GM18867 (cell line): Measurements from ENCODE around the gene OR8B2.
"Not testable (repeated sequence)": the region's sequence is repeated elsewhere in the genome, so short reads cannot be mapped to it uniquely, and the experiment has no call there.

Source experiments
- ATAC-seq: cut with Tn5 transposase; IDR thresholded peaks from one replicate; pipeline ENCODE4 v1.9.1; 2021; ENCODE audit warnings: mild to moderate bottlenecking, moderate library complexity; ENCODE audit not compliant: unreplicated experiment

The OR8B2 gene, protein sequence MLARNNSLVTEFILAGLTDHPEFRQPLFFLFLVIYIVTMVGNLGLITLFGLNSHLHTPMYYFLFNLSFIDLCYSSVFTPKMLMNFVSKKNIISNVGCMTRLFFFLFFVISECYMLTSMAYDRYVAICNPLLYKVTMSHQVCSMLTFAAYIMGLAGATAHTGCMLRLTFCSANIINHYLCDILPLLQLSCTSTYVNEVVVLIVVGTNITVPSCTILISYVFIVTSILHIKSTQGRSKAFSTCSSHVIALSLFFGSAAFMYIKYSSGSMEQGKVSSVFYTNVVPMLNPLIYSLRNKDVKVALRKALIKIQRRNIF

DNA sequence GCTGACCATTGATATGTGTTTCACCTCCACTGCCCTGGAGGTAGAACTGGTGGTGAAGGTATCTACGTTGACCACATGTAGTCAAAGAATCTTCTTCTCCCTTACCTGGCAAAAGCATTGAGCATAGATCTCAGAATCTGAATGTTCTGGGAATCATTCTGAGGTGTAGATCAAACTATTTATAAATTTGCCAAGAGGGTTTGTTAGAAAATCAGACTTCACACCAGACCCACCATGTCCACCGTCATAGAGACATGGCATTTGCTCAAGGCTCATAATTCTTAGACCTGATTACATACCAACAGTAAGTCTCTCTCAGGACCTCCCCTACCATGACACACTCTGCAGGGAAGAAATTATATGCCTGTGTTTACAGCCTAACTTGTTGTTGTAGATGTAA lies at the start of gene OR8B2:
Gene OR8B2, minus strand, starts transcription at position 101 of the 400 bp plus-strand sequence. CDS start 1,156 bp downstream, outside the sequence.
- ATAC-seq = no peak

DNA sequence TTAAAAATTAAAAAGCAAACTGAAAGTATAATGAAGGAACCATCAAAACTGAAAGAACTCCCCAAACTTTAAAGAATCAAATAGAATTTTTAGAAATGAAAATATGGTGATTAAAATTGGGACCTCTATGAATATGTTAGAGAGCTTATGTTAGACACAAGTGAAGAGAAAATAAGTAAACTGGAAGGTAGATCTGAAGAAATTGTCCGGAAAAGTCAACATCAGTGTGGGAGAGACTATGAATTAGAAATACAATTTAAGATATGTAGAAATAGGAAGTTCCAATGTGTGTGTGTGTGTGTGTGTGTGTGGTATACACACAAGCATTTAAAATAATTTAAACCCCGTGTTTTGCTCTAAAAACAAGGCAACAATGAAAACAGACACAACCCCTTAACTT lies 45.3 kb upstream of the OR8B2 start:
- ATAC-seq = no peak

DNA sequence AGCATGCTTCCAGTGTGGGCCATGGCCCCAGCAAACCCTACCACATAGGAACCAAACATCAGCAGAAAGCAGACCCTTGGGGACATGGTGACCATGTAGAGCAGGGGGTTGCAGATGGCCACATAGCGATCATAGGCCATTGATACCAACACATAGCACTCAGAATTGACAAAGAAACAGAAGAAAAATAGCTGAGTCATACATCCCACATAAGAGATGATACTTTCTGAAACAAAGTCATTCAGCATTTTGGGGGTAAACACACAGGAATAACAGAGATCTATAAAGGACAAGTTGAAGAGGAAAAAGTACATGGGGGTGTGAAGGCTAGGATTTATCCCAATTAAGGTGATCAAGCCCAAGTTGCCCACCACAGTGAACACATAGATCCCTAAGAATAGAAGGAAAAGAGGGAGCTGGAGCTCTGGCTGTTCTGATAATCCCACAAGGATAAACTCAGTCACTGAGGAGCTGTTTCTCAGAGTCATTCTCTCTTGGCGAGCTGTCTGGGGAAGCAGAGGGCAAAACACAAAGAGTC lies 40.2 kb upstream of the OR8B2 start, which contains the start of gene OR8B4:
Gene OR8B4, minus strand, starts transcription at position 488 of the 538 bp plus-strand sequence. Its CDS starts 0 bp downstream, at position 488.
- no peak for ATAC-seq

- no peak for ATAC-seq
Observed at GRCh38 chr11:124421043-124421442, 36.7 kb upstream of the OR8B2 start.

DNA sequence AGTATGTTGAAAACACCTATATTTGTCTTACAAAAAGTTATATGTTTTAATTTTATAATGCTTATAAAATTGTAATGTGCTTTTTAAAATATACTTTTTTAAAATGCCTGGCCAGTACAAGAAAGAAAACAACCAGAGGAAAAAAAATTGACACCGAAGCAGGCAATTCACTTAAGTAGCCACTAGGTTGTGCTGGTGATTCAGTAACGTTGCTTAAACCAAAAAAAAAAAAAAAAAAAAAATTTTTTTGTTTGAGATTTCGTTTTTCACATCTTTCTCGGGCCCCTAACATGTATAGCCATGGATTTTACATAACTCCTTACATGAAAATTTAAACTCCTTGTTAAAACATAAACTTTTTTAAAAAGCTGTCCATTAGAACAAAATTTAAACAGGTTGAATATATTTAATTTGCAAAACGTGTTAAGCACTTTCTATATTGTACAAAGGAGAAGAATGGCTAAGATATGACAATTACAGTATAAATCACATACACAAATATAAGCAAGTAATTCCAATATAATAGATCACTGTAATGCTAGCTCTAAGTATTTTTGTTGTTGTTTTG lies 31.1 kb upstream of the OR8B2 start:
- peak; percentile 65 for ATAC-seq

DNA sequence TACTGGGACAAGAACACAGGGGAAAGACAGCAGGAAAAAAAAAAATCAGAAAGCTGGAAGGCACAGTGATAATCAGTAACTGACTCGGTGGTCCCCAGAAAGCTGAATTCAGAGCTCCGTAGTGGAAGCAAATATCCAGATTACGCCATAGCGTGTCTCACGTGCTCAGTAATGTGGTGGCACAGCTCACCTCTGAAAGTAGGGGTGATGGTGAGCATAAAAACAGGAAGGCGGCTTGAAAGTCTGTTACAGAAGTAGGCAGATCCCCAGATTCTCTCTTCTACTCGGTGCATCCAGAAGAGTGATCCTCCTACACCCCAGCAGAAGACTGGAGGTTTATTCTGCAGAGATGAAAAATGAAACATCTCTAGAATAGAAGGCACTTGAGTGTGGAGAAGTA lies 25.6 kb upstream of the OR8B2 start:
- ATAC-seq = no peak

- ATAC-seq = no peak
Observed at GRCh38 chr11:124405581-124405980, 21.3 kb upstream of the OR8B2 start.

DNA sequence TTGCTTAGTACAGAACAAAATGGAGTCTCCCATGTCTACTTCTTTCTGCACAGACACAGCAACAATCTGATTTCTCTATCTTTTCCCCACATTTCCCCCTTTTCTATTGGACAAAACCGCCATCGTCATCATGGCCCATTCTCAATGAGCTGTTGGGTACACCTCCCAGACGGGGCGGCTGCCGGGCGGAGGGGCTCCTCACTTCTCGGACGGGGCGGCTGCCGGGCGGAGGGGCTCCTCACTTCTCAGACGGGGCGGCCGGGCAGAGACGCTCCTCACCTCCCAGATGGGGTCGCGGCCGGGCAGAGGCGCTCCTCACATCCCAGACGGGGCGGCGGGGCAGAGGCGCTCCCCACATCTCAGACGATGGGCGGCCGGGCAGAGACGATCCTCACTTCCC lies 18.9 kb upstream of the OR8B2 start:
- not testable (repeated sequence) for ATAC-seq

GRCh38 chr11:124402326-124402922 lies 18.1 kb upstream of the OR8B2 start:
- peak; percentile 95 for ATAC-seq

DNA sequence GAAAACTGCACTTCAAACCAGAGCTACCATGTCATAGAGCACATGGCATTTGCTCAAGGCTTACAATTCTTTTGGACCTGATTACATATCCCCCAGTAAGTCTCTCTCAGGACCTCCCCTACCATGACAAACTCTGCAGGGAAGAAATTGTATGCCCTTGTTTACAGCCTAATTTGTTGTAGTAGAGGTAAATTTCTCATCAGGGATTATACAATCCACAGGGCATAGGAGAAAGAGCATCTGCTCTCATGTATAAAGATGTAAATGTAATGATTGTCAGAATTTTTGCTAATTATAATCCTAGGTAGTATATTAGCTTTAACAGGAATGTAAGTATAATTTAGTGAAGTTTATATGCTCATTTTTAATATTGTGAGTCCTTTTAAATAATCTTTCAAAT lies 14.6 kb upstream of the OR8B2 start, which contains the start of gene OR8B3:
Gene OR8B3, minus strand, starts transcription at position 101 of the 400 bp plus-strand sequence. CDS start 1,673 bp downstream, outside the sequence.
- ATAC-seq = no peak

DNA sequence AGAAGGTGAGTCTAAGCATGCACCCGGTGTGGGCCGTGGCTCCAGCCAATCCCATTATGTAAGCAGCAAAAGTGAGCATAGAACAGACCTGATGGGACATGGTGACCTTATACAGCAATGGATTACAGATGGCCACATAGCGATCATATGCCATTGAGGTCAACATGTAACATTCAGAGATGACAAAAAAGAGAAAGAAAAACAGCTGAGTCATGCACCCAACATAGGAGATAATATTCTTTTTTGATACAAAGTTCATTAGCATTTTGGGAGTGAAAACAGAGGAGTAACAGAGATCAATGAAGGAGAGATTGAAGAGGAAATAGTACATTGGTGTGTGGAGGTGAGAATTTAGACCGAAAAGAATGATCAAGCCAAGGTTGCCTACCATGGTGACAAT lies 12.5 kb upstream of the OR8B2 start:
- not testable (repeated sequence) for ATAC-seq

GRCh38 chr11:124394408-124394807 lies 10.1 kb upstream of the OR8B2 start:
- ATAC-seq = no peak

GRCh38 chr11:124382857-124383256 lies 1.4 kb downstream of the OR8B2 start:
- not testable (repeated sequence) for ATAC-seq

DNA sequence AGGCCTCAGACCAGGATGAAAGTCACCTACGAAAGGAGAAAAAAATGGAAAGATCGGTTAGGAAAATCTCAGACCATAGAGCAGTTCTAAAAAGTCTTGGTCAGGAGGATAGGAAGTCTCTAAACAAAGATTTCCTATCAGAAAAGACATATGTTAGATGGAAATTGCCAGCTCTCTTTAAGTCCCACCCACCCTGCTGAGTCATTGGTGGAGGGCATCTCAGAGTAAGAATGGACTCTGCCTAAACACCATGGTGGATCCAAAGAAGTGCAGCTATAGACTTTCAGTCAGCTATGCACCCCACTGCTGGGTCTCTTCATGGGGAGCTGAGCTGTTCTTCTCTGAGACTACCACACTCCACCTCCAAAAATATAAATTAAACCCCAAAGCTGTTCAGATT lies 3.7 kb downstream of the OR8B2 start:
- no peak for ATAC-seq

DNA sequence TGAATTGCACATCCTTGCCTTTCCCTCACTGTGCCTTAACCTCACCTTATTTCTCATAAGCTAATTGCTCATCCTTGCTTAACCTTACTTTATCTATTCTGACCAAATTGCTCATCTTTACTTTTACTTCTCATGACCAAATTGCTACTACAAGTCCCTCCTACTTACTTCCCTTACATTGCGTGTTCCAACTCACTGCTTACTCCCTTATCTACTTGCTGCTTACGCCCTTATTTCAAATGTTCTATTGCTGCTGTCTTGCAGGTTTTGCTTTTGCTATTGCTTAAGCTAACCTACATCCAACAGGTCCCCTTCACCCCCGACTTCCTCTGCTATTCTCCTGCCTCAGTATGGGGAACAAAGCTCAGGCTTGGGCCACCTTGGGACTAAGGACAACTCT lies 8.0 kb downstream of the OR8B2 start:
- ATAC-seq = no peak

- no peak for ATAC-seq
Observed at GRCh38 chr11:124359566-124359965, 24.7 kb downstream of the OR8B2 start.

- no peak for ATAC-seq
Observed at GRCh38 chr11:124346311-124346955, 37.9 kb downstream of the OR8B2 start.

- ATAC-seq = no peak
Observed at GRCh38 chr11:124344346-124344745, 40.0 kb downstream of the OR8B2 start.

GRCh38 chr11:124340142-124340447 lies 44.2 kb downstream of the OR8B2 start:
- ATAC-seq = no peak

DNA sequence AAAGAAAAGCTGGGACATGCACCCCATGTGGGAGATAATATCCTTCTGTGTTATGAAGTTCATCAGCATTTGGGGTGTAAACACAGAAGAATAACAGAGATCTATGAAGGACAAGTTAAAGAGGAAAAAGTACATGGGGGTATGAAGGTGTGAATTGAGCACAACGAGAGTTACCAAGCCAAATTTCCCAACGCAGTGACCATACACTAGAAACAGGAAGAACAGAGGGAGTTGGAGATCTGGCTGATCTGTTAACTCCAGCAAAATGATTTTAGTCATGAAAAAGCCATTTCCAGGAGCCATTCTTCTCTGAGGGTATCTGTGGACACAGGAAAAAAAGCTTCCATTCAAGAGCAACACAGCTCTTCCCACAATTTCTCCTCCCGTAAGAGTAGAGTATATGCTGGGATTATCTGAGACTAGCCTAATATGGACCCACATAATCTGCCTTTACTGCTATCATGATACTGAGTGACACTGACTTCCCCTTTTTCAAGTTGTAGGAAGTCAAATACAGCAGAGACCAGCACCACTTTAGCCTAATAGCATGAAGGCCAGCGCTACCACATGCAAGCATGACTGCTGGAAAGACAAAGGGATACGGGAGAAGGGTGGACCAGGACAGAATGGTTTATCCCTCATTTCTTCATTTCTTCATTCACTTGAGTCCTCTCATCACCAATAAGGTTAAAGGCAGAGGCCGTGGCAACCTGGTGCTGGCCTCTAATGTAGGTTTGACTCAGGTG lies 44.7 kb downstream of the OR8B2 start:
- no peak for ATAC-seq
